Stimulated activated CD8-positive, alpha-beta memory T cell treated with anti-CD3 and anti-CD28 coated beads, Interleukin-12 subunit alpha, Interleukin-12 subunit beta, amount 100 ng/mL, for 1 hour (primary cell): ENCODE results near the gene DUS1L.
A peak's percentile ranks its signal among the peaks of the same experiment; 100 is the strongest.

Source experiments
- DNase-seq: peaks from one replicate; pipeline ENCODE4 v3.0.0-alpha.2; 2020; ENCODE audit warnings: low read depth

Gene DUS1L

DNA sequence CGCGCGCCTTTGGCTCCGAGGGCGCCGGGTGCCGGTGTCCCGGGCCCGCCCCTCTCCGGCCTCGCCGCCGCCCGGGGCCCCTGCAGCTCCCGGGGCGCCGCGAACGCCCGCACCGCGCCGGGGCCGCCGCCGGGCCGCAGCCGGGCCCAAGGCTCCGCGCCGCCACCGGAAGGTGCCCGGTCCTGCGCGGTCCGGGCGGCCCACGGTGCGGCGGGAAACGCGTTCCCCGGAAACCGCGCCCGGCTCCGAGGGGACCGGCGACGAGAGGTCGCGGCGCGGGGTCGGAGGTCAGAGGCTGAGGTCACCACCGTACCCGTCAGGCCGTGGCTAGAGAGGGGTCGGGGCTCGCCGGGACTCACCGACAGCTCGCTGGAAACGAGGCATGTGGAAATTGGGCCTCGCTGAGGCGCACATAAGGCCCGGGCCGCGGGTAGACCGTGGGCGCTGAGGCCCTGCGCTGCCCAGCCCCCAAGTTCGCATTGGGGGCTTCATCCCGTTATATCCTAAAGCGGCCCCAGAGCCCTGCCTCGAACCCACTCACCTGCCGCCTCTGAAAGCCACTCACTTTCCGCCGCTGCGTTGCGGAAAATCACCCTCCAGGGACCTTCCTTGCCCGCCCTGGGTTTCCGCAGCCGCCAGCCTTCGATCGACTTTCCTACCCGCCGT, at the start of gene DUS1L:
TSS of gene DUS1L (minus strand) at position 167 of the 666 bp plus-strand sequence. CDS start 745 bp downstream, outside the sequence.
- DNase-seq = peak; percentile 49

DNA sequence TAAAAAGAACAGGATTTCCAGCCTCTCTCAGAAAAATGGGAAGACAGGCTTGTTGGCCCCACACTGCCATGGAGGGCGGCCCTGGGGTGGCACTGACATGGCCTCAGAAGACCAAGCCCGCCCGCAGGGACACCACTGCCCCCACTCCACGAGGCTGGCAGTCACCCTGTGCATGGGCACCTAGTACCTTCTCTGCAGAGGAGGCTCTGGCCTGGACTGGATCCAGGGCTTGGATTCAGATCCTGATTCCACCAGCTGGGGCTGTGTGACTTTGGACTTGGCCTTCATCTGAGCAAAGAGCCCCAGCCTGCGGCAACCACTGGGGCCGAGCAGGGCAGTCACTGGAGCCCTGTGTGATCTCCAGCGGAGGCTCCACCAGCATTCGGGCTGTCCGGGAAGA, 49.3 kb upstream of the DUS1L start:
- DNase-seq = no peak

DNA sequence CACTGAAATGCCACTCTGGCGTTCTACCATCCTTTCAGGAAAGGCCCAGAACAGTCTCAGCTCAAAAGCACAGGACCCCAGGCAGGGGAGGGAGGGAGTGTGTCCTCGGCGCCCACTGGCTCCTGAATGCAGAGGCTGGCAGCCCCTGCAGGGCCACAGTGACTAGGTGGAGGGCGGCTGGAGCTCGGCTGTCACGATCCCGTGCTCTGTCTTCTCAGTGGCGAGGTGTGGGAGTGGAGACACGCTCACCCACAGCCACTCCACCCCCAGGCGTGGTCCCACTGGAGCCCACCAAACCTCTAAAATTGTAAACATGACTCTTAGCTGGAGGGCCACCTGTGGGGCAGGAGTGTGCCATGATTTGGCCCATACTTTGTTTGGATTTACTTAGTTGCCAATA, 48.8 kb upstream of the DUS1L start:
- DNase-seq = no peak

GRCh38 chr17:82113941-82114340, 48.3 kb upstream of the DUS1L start:
- DNase-seq = no peak

- DNase-seq = no peak
Observed at GRCh38 chr17:82113422-82113821, 47.8 kb upstream of the DUS1L start.

GRCh38 chr17:82112914-82113311, 47.3 kb upstream of the DUS1L start:
- DNase-seq = no peak

GRCh38 chr17:82112181-82112913, 46.7 kb upstream of the DUS1L start:
- DNase-seq = no peak

GRCh38 chr17:82110298-82110697, 44.7 kb upstream of the DUS1L start:
- no peak for DNase-seq

GRCh38 chr17:82108961-82109475, 43.4 kb upstream of the DUS1L start:
- no peak for DNase-seq

GRCh38 chr17:82108496-82108945, 42.9 kb upstream of the DUS1L start:
- no peak for DNase-seq

GRCh38 chr17:82108038-82108437, 42.4 kb upstream of the DUS1L start:
- no peak for DNase-seq

- no peak for DNase-seq
Observed at GRCh38 chr17:82107341-82107860, 41.8 kb upstream of the DUS1L start.

DNA sequence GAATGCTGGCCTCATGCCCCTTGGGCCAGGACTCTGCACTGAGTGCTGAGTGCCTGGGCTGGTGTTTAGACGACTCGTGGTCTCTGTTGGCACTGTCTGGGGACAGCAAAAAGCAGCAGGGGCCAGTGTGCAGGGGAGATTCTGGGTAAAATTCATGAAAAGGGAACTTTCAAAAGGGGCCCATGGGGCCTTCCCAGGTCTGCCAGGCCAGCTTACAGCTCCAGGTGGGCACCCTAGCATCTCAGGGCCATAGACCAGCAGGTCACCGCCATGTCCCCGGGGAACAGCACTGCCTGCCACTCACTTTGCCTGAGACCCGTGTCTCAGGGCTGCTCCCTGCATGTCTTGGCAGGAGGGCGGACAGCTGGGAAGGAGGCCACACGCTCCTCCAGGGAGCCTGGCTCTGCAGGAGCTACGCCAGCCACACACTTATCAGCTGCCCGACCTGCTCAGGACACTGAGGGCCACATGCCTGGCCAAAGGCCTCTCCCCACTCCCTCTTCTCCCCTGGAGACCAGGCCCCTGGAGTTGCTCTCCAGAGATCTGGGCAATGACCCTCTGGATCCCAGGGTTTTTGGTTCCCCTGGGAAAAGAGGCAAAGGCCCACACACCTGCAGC, 41.2 kb upstream of the DUS1L start:
- no peak for DNase-seq

GRCh38 chr17:82105882-82106687, 40.5 kb upstream of the DUS1L start:
- DNase-seq = peak; percentile 31

DNA sequence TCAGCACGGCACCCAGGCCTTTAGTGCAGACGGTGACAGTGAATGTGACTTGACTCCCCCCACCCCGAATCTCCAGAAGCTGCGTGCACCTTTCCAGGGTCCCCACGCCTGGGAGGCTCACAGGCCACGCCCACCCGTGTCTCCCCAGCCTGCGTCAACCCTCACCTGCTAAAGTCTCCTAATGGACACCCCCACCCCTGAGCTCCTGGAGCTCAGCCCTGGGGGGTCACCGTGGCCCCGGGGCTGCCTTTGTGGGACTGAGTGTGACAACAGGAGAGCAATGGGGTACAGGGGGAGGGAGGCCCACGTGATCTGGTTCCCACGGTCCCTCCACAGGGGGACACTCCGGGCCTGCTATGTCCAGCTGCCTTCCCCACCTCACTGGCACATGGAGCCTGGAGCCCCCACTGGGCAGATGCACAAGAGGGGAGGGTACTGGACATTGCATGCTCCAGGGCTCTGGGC, 39.8 kb upstream of the DUS1L start:
- no peak for DNase-seq

GRCh38 chr17:82104797-82105416, 39.3 kb upstream of the DUS1L start:
- DNase-seq = no peak

- no peak for DNase-seq
Observed at GRCh38 chr17:82103553-82104451, 38.2 kb upstream of the DUS1L start.

GRCh38 chr17:82101767-82102679, 36.4 kb upstream of the DUS1L start:
- no peak for DNase-seq

- DNase-seq = no peak
Observed at GRCh38 chr17:82101301-82101715, 35.7 kb upstream of the DUS1L start.
